Body of pancreas (tissue), 4 donors: Measurements from ENCODE around the gene IL4I1. TPM values are rescaled to one million over a fixed set of nuclear protein-coding genes. Genes with fewer than 3 reads are reported as not detected.

Experiments
- ATAC-seq: fragments of 150-250 bp; one replicate; pipeline ENCODE4 v1.9.1; 2016
- DNase-seq, 4 donors: peaks; one replicate each; pipeline ENCODE4 v3.0.0-alpha.2; 2019
- H3K27ac ChIP-seq, 4 donors: fragments of 200-600 bp; sonication (generic); 1 replicate in 3 of 4; 2 replicates in 1 of 4; pipeline versions ENCODE4 v1.5.1 to v1.6.1; 2016 to 2019; ENCODE audit warnings: mild to moderate bottlenecking in 1 of 4, mixed read lengths in 1 of 4, moderate library complexity in 1 of 4
- H3K27me3 ChIP-seq, 2 donors: fragments of 200-600 bp; sonication (generic); one replicate each; pipeline ENCODE4 v1.6.0; 2016; ENCODE audit warnings: mild to moderate bottlenecking in 1 of 2
- H3K36me3 ChIP-seq, 2 donors: fragments of 200-600 bp; sonication (generic); replicated peaks in 1 of 2; 2 replicates each; pipeline ENCODE4 v1.5.1; 2016; ENCODE audit warnings: low read depth in 2 of 2; ENCODE audit not compliant: insufficient read depth in 1 of 2
- H3K4me1 ChIP-seq: fragments of 200-600 bp; sonication (generic); one replicate; pipeline ENCODE4 v1.6.0; 2016
- H3K4me3 ChIP-seq, 2 donors: fragments of 200-600 bp; sonication (generic); 1 replicate in 1 of 2; 2 replicates in 1 of 2; pipeline ENCODE4 v1.5.1; 2016 to 2019
- H3K9me3 ChIP-seq, 3 donors: fragments of 200-600 bp; sonication (generic); 1 replicate in 2 of 3; 2 replicates in 1 of 3; pipeline ENCODE4 v1.5.1; 2016
- CTCF ChIP-seq, 7 experiments: fragments of 450-650 bp in 4 of 7; fragments of 200-600 bp in 3 of 7; sonication (generic) in 3 of 7; IDR thresholded peaks; one replicate each; pipeline ENCODE4 v1.5.1; 2016 to 2019; ENCODE audit warnings: antibody characterized with exemption in 7 of 7
- POLR2A ChIP-seq, 3 donors: fragments of 450-650 bp; IDR thresholded peaks; one replicate each; pipeline ENCODE4 v1.6.1; 2016; ENCODE audit warnings: antibody characterized with exemption in 3 of 3, mild to moderate bottlenecking in 2 of 3
- WGBS, 2 donors: methylation state at CpG; one replicate each; pipeline ENCODE4 v1.1.5; 2017; 5-methylcytosine and 5-hydroxymethylcytosine counted together
- intact Hi-C: fragments of 100-400 bp; cut with DNase I; formaldehyde crosslinking; loops from one replicate; pipeline ENCODE4 v1.15.1; 2023
- total RNA-seq, 2 donors: library from RNA; depleted of rRNA; stranded (reverse); fragments of >200 nt; gene quantifications; one replicate each; pipeline ENCODE4 v1.1.0, GENCODE V29; 2016

The IL4I1 gene
- total RNA-seq, 2 donors from 2014 or later: 0.52 TPM; not detected in 1

- DNase-seq: no peak
- Histone ChIP-seq H3K36me3 (peaks cover 0 to 6% of the 10 kb centered on the region in 2 donors), H3K4me3 (no peak overlapping the region), H3K9me3 (no peaks in the 10 kb centered on the region), H3K27me3 (no peaks in the 10 kb centered on the region), H3K27ac (no peak overlapping the region), H3K4me1 (no peaks in the 10 kb centered on the region)
- 93% methylated on average over 8 to 23 of the region's 23 CpGs for WGBS, 2 donors
- intact Hi-C loops: no loop called here
- ATAC-seq: no peak
- TF ChIP-seq CTCF (IDR thresholded peaks at IDR 0.05) (no peak), POLR2A (IDR thresholded peaks at IDR 0.05) (no peak)
These were observed 11.2 kb upstream of the IL4I1 start for GRCh38 chr19:49907745-49908446.

GRCh38 chr19:49906879-49907564 is 10.3 kb upstream of the IL4I1 start:
- WGBS, 2 donors: 88 to 90% methylated on average over 15 to 16 of the region's 16 CpGs
- Histone ChIP-seq H3K27me3 (no peaks in the 10 kb centered on the region), H3K27ac (no peak overlapping the region), H3K9me3 (no peaks in the 10 kb centered on the region), H3K36me3 (peaks cover 0 to 6% of the 10 kb centered on the region in 2 donors), H3K4me1 (no peaks in the 10 kb centered on the region), H3K4me3 (no peak overlapping the region)
- DNase-seq: no peak
- TF ChIP-seq CTCF (IDR thresholded peaks at IDR 0.05) (no peak), POLR2A (IDR thresholded peaks at IDR 0.05) (no peak)
- no peak for ATAC-seq
- intact Hi-C loops: no loop called here

- peaks cover 0 to 6% of the 10 kb centered on the region in 2 donors for H3K36me3 ChIP-seq
- H3K4me1 ChIP-seq: no peaks in the 10 kb centered on the region
- H3K27ac ChIP-seq: no peak overlapping the region
- no peaks in the 10 kb centered on the region for H3K9me3 ChIP-seq
- no peak for DNase-seq
- no peak for TF ChIP-seq CTCF (IDR thresholded peaks at IDR 0.05)
- H3K4me3 ChIP-seq: no peak overlapping the region
- intact Hi-C loops: no loop called here
- 56 to 65% methylated on average over 6 of the region's 6 CpGs for WGBS, 2 donors
- H3K27me3 ChIP-seq: no peaks in the 10 kb centered on the region
- no peak for ATAC-seq
These were observed 7.4 kb upstream of the IL4I1 start for GRCh38 chr19:49904136-49904535.

GRCh38 chr19:49895566-49896297 is 955 bp downstream of the IL4I1 start:
- intact Hi-C loops: no loop called here
- H3K27ac ChIP-seq: no peak overlapping the region
- WGBS, 2 donors: 49 to 53% methylated on average over 10 to 16 of the region's 17 CpGs

More at GRCh38 chr19:49895566-49896297, 955 bp downstream of the IL4I1 start:
- Histone ChIP-seq H3K4me3 (no peak overlapping the region), H3K9me3 (no peaks in the 10 kb centered on the region), H3K36me3 (no peaks in the 10 kb centered on the region), H3K27me3 (no peaks in the 10 kb centered on the region), H3K4me1 (no peaks in the 10 kb centered on the region)
- ATAC-seq: no peak
- no peak for DNase-seq
- no peak for TF ChIP-seq CTCF (IDR thresholded peaks at IDR 0.05)
